Prostate gland (tissue), 2 donors: ENCODE data around the gene JPH3.

Source experiments
- CTCF ChIP-seq, 4 experiments: fragments of 200-600 bp in 2 of 4; fragments of 450-650 bp in 2 of 4; sonication (generic) in 2 of 4; IDR thresholded peaks; 1 replicate in 3 of 4; 2 replicates in 1 of 4; pipeline ENCODE4 v1.5.1; 2016 to 2019; ENCODE audit warnings: antibody characterized with exemption in 4 of 4, mild to moderate bottlenecking in 2 of 4, moderate library complexity in 2 of 4
- POLR2AphosphoS5 ChIP-seq: sonication (generic); formaldehyde crosslinking; IDR thresholded peaks from one replicate; pipeline ENCODE4 v1.6.1; 2017; ENCODE audit warnings: antibody characterized with exemption

GRCh38 chr16:87692756-87693155 lies 90.4 kb downstream of the JPH3 start:
- TF ChIP-seq CTCF (IDR thresholded peaks at IDR 0.05) (no peak), POLR2AphosphoS5 (no peak)
